ENCODE results near the gene IGDCC3.

Gene IGDCC3

DNA sequence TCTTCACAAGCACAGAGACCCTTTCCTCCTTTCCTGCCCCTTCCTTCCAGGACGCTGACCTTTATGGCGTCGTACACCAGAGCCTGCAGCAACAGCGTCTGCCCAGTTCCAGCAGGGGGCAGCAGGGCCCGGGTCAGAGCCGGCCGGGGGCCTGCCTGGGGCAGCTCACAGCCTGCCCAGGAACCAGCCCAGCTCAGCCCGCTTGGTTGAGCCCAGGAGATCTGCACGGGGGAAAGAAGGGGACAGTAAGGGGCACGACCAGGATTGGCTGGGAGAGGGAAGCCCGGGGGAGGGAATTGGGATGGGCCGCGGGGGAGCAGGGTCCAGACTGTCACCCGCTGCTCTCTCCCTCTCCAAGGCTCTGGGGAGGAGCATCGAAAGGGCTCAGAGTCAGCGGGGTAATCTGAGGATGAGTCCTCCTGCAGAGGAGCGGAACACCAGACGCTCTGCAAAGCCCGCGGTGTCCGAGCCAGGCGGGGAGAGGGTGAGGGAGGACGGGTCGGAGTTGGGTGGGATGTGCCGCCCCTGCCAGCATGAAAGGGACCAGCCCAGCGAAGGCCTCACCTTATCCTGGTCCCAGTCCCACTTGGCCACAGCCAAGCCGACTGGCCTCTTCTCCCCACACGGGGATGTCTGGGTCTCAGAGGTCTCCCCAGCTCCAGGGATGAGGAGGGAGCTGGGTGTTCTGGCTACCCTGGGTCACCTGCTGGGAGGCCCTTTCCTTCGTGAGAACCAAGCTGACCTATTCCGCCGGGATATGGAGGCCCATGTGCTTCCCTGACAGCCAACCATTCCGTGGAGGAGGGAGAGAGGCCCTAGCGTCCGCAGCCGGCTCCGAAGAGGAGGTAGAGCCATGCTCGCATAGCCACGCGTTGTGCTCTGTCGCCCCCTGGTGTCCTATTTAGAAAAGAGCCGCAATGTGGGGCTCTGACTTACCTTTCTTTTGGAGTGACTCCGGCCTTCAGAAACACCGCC, 7.4 kb upstream of the IGDCC3 start:
- TF ChIP-seq CTCF (IDR thresholded peaks at IDR 0.05; ENCODE audit: low read depth, low read length) (peak; percentile 83), MAX (IDR thresholded peaks at IDR 0.05; ENCODE audit: low read depth, low read length) (peak; percentile 95), POLR2A (IDR thresholded peaks at IDR 0.05; ENCODE audit: extremely low read depth, insufficient read length) (no peak), MYC (IDR thresholded peaks at IDR 0.05; ENCODE audit: low read depth, low read length) (peak; percentile 95)
- no peak overlapping the region for H3K4me3 ChIP-seq (ENCODE audit: low read depth, low read length)
- DNase-seq (ENCODE audit: low read depth) = peak; percentile 80

DNA sequence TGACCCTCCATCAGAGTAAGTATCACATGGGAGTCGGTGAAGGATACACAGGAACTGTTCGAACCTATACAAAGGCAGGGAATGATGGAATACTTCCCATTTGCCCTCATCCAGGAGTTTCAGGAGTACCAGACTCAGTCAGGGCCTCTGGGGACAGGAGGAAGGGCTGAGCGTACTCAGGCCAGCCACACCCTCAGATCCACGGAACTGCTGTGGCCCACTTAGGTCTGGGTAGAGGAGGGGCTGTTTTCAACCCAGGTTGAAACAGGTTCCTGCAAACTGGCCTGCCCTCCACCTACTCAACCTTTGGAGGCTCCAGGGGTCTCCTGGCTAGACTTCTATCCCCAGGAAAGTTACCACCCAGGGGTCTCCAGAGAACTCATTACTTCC, 6.7 kb upstream of the IGDCC3 start:
- no peak for DNase-seq (ENCODE audit: low read depth)
- H3K4me3 ChIP-seq (ENCODE audit: low read depth, low read length) = no peak overlapping the region
- TF ChIP-seq MAX (IDR thresholded peaks at IDR 0.05; ENCODE audit: low read depth, low read length) = no peak
- no peak for TF ChIP-seq CTCF (IDR thresholded peaks at IDR 0.05; ENCODE audit: low read depth, low read length)
- no peak for TF ChIP-seq POLR2A (IDR thresholded peaks at IDR 0.05; ENCODE audit: extremely low read depth, insufficient read length)
- TF ChIP-seq MYC (IDR thresholded peaks at IDR 0.05; ENCODE audit: low read depth, low read length) = no peak

DNA sequence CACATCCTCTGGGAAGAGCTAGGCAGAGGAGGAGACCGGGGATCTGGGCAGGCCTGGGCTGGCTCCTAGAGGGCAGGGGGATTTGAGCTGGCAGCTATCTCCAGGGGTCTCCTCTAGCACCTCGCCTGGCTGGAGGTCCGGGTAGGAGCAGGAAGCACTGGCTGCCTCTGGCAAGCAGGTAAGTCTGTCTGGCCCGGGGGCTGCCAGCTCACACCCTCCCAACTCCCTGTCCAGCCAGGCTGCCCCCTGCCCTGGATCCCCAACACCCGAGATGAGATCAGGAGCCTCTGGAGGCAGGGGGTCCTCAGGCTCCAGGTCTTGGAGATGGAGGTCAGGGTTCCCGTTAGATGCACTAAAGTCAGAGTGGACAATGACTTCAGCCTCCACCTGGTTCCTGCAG, 6.2 kb upstream of the IGDCC3 start:
- H3K4me3 ChIP-seq (ENCODE audit: low read depth, low read length) = no peak overlapping the region
- no peak for TF ChIP-seq MAX (IDR thresholded peaks at IDR 0.05; ENCODE audit: low read depth, low read length)
- no peak for TF ChIP-seq MYC (IDR thresholded peaks at IDR 0.05; ENCODE audit: low read depth, low read length)
- TF ChIP-seq CTCF (IDR thresholded peaks at IDR 0.05; ENCODE audit: low read depth, low read length) = no peak
- TF ChIP-seq POLR2A (IDR thresholded peaks at IDR 0.05; ENCODE audit: extremely low read depth, insufficient read length) = no peak
- no peak for DNase-seq (ENCODE audit: low read depth)

DNA sequence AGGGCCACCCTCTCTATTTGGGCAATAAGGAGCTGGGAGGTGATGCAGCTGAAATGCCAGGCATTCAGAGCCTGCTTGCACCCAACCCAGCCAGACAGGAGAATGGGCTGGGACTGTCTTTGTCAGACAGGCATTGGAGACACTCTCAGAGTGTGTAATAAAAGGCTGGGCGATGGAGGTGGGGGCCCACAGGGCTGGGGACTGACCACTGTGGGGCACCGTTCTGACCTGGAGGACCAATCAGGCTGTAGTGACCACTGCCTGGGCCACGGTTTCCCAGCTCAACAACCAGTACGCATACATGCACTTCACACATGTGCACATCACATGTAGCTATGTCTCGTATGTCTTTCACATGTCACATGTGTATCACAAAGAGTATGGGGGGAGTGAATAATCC, 5.7 kb upstream of the IGDCC3 start:
- DNase-seq (ENCODE audit: low read depth) = no peak
- TF ChIP-seq MAX (IDR thresholded peaks at IDR 0.05; ENCODE audit: low read depth, low read length) (0 out of 2 replicates have a peak, but pooled peaks have one; percentile 12), CTCF (IDR thresholded peaks at IDR 0.05; ENCODE audit: low read depth, low read length) (no peak), POLR2A (IDR thresholded peaks at IDR 0.05; ENCODE audit: extremely low read depth, insufficient read length) (no peak)
- H3K4me3 ChIP-seq (ENCODE audit: low read depth, low read length) = no peak overlapping the region

DNA sequence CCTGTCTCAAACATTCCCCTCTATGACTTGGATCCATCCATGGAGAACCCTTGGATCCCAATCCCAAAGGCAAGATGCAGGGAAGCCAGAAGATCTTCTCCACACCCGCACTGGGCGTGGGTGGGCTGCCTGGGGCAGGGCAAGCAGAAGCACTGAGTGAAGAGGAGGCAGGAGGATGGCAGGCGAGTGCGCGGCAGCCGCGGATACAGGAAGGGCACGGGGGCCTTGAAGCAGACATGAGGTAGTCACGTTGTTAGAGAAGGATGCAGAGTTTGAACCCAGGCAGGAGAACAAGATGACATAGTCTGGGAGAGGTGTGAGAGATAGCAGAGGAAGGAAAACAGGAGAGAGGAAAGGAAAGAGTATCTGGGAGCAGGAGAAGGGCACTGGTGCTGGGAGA, 5.1 kb upstream of the IGDCC3 start:
- TF ChIP-seq CTCF (IDR thresholded peaks at IDR 0.05; ENCODE audit: low read depth, low read length) = no peak
- TF ChIP-seq MAX (IDR thresholded peaks at IDR 0.05; ENCODE audit: low read depth, low read length) = no peak
- no peak for TF ChIP-seq POLR2A (IDR thresholded peaks at IDR 0.05; ENCODE audit: extremely low read depth, insufficient read length)
- TF ChIP-seq MYC (IDR thresholded peaks at IDR 0.05; ENCODE audit: low read depth, low read length) = no peak
- no peak overlapping the region for H3K4me3 ChIP-seq (ENCODE audit: low read depth, low read length)
- DNase-seq (ENCODE audit: low read depth) = no peak

All from NB4 (cell line).